Loucy (cell line): Measurements from ENCODE around the gene MACO1.

Source experiments
- H2AFZ ChIP-seq: fragments of 200-600 bp; sonication (generic); 2 replicates; pipeline ENCODE4 v1.6.0; 2016; ENCODE audit warnings: antibody characterized with exemption, mild to moderate bottlenecking, low read length, moderate library complexity
- H3F3A ChIP-seq: fragments of 200-600 bp; 2 replicates; pipeline ENCODE4 v1.6.0; 2016; ENCODE audit warnings: antibody characterized with exemption, low read depth, mild to moderate bottlenecking
- H3K27me3 ChIP-seq: fragments of 200-600 bp; sonication (generic); 2 replicates; pipeline ENCODE4 v1.6.1; 2014; ENCODE audit warnings: low read length, mild to moderate bottlenecking; ENCODE audit not compliant: insufficient read depth, poor library complexity, severe bottlenecking
- H3K36me3 ChIP-seq: fragments of 200-600 bp; sonication (generic); 2 replicates; pipeline ENCODE4 v1.6.1; 2016; ENCODE audit warnings: low read length; ENCODE audit not compliant: insufficient read depth
- H3K4me1 ChIP-seq: fragments of 200-600 bp; sonication (generic); 2 replicates; pipeline ENCODE4 v1.5.1; 2014; ENCODE audit warnings: low read length, mild to moderate bottlenecking; ENCODE audit not compliant: insufficient read depth, poor library complexity, severe bottlenecking
- H3K4me2 ChIP-seq: fragments of 200-600 bp; sonication (generic); 2 replicates; pipeline ENCODE4 v1.6.0; 2014; ENCODE audit warnings: antibody characterized with exemption, low read length, low read depth, mild to moderate bottlenecking; ENCODE audit not compliant: poor library complexity, severe bottlenecking
- H3K4me3 ChIP-seq: fragments of 200-600 bp; sonication (generic); 2 replicates; pipeline ENCODE4 v1.5.1; 2014; ENCODE audit warnings: low read length, mild to moderate bottlenecking, mixed read lengths; ENCODE audit not compliant: poor library complexity, severe bottlenecking
- H3K79me2 ChIP-seq: fragments of 200-600 bp; sonication (generic); 2 replicates; pipeline ENCODE4 v1.6.1; 2014; ENCODE audit warnings: low read length; ENCODE audit not compliant: insufficient read depth
- H3K9ac ChIP-seq: fragments of 200-600 bp; sonication (generic); 2 replicates; pipeline ENCODE4 v1.6.0; 2014; ENCODE audit warnings: mild to moderate bottlenecking, low read depth, low read length, moderate library complexity; ENCODE audit not compliant: poor library complexity, severe bottlenecking
- H3K9me2 ChIP-seq: fragments of 200-600 bp; sonication (generic); replicated peaks from 2 replicates; pipeline ENCODE4 v1.6.1; 2016; ENCODE audit warnings: low read depth, low read length, mixed read lengths
- H3K9me3 ChIP-seq: fragments of 200-600 bp; sonication (generic); 2 replicates; pipeline ENCODE4 v1.6.1; 2014; ENCODE audit warnings: mild to moderate bottlenecking, antibody characterized with exemption, low read length, low read depth; ENCODE audit not compliant: insufficient read depth
- H4K20me1 ChIP-seq: fragments of 200-600 bp; sonication (generic); 2 replicates; pipeline ENCODE4 v1.6.0; 2014; ENCODE audit warnings: antibody characterized with exemption, low read length, mild to moderate bottlenecking; ENCODE audit not compliant: insufficient read depth, poor library complexity, severe bottlenecking
- CTCF ChIP-seq: fragments of 200-600 bp; sonication (generic); conservative IDR thresholded peaks from 2 replicates; pipeline ENCODE4 v1.5.1; 2014; ENCODE audit warnings: mild to moderate bottlenecking, antibody characterized with exemption, low read length
- EZH2phosphoT487 ChIP-seq: fragments of 200-600 bp; IDR thresholded peaks from 2 replicates; pipeline ENCODE4 v1.6.1; 2018; ENCODE audit warnings: antibody characterized with exemption, mild to moderate bottlenecking, moderate library complexity, borderline replicate concordance

Gene MACO1

GRCh38 chr1:25431955-25432719 is 1.4 kb downstream of the MACO1 start:
- H3K27me3 ChIP-seq, result no peaks in the 10 kb centered on the region
- no peaks in the 10 kb centered on the region for H3K36me3 ChIP-seq
- H2AFZ ChIP-seq, result no peak overlapping the region
- H3K79me2 ChIP-seq, result peaks cover 62% of the 10 kb centered on the region
- peak overlapping the region; percentile 84 for H3K4me2 ChIP-seq
- TF ChIP-seq EZH2phosphoT487, result no peak
- no peak for TF ChIP-seq CTCF
- no peaks in the 10 kb centered on the region for H3K9me3 ChIP-seq
- H3K4me1 ChIP-seq, result peaks cover 59% of the 10 kb centered on the region
- H3K9me2 ChIP-seq, result no peaks in the 10 kb centered on the region
- peaks cover 3% of the 10 kb centered on the region for H3F3A ChIP-seq
- peak overlapping the region; percentile 69 for H3K9ac ChIP-seq
- peaks cover 58% of the 10 kb centered on the region for H4K20me1 ChIP-seq
- H3K4me3 ChIP-seq, result peak overlapping the region; percentile 77

- H3K36me3 ChIP-seq, result no peaks in the 10 kb centered on the region
- TF ChIP-seq EZH2phosphoT487 (no peak), CTCF (no peak)
- H3K4me1 ChIP-seq, result peaks cover 59% of the 10 kb centered on the region
- H3K27me3 ChIP-seq, result no peaks in the 10 kb centered on the region
- no peaks in the 10 kb centered on the region for H3K9me3 ChIP-seq
- peaks cover 66% of the 10 kb centered on the region for H4K20me1 ChIP-seq
- H3F3A ChIP-seq, result peaks cover 3% of the 10 kb centered on the region
- H3K4me3 ChIP-seq, result peak overlapping the region; percentile 77
- peak overlapping the region; percentile 84 for H3K4me2 ChIP-seq
- no peaks in the 10 kb centered on the region for H3K9me2 ChIP-seq
- H2AFZ ChIP-seq, result no peak overlapping the region
- H3K79me2 ChIP-seq, result peaks cover 70% of the 10 kb centered on the region
- peak overlapping the region; percentile 69 for H3K9ac ChIP-seq
Measured at GRCh38 chr1:25432749-25433388, 2.2 kb downstream of the MACO1 start.

- no peak overlapping the region for H2AFZ ChIP-seq
- no peaks in the 10 kb centered on the region for H3K36me3 ChIP-seq
- peaks cover 58% of the 10 kb centered on the region for H3K4me1 ChIP-seq
- peaks cover 3% of the 10 kb centered on the region for H3F3A ChIP-seq
- peak overlapping the region; percentile 77 for H3K4me3 ChIP-seq
- peaks cover 71% of the 10 kb centered on the region for H4K20me1 ChIP-seq
- peaks cover 77% of the 10 kb centered on the region for H3K79me2 ChIP-seq
- H3K9me3 ChIP-seq, result no peaks in the 10 kb centered on the region
- peak overlapping the region; percentile 69 for H3K9ac ChIP-seq
- TF ChIP-seq EZH2phosphoT487, result no peak
- TF ChIP-seq CTCF, result no peak
- H3K27me3 ChIP-seq, result no peaks in the 10 kb centered on the region
- peak overlapping the region; percentile 84 for H3K4me2 ChIP-seq
- no peaks in the 10 kb centered on the region for H3K9me2 ChIP-seq
Measured at GRCh38 chr1:25433389-25434186, 2.9 kb downstream of the MACO1 start.
